Articular chondrocyte of knee joint (primary cell): ENCODE results near the gene SYNE2. TPM values are rescaled to one million over a fixed set of nuclear protein-coding genes. Genes with fewer than 3 reads are reported as not detected.

Experiments
- small RNA-seq: library from RNA; depleted of rRNA; stranded (forward); fragments of <200 nt; gene quantifications from one replicate; pipeline ENCODE3, GENCODE V24; 2012
- total RNA-seq: library from RNA; depleted of rRNA; stranded (reverse); fragments of >200 nt; gene quantifications from 2 replicates; pipeline ENCODE4 v1.2.3, GENCODE V29; 2012

Gene SYNE2
- 13.6 and 17.2 TPM in 2 replicates for total RNA-seq

GRCh38 chr14:63852817-63853731, at the start of gene SYNE2:
Gene SYNE2 (plus strand): TSS chr14:63853004. CDS start chr14:63909149, 56,145 bp downstream.

Small RNA genes within 50 kb of the gene (small RNA-seq; reads per million reads assigned to genes)
- gene MIR548H1 (not detected), gene RF00019 (not detected), gene RPS28P1 (not detected)

Other genes starting within 250 kb of the SYNE2 start
- 8.5 and 12.0 TPM in 2 replicates for gene WDR89, start 211.1 kb upstream of the SYNE2 start, total RNA-seq
- 36.2 and 45.9 TPM in 2 replicates for gene SGPP1, start 124.9 kb upstream of the SYNE2 start, total RNA-seq